Kidney epithelial cell (primary cell): ENCODE data around the gene ALDH3B2. TPM values are rescaled to one million over a fixed set of nuclear protein-coding genes. Genes with fewer than 3 reads are reported as not detected.
"Not testable (repeated sequence)": the region's sequence is repeated elsewhere in the genome, so short reads cannot be mapped to it uniquely, and the experiment has no call there.

Experiments used
- DNase-seq: peaks from one replicate; pipeline ENCODE4 v3.0.0-alpha.2; 2010; ENCODE audit warnings: low read depth
- H3K27me3 ChIP-seq: 2 replicates; pipeline ENCODE4 v1.6.0; 2011; ENCODE audit warnings: low read length; ENCODE audit not compliant: control insufficient read depth, insufficient read depth
- H3K36me3 ChIP-seq: 2 replicates; pipeline ENCODE4 v1.5.1; 2011; ENCODE audit warnings: low read length; ENCODE audit not compliant: control insufficient read depth, insufficient read depth
- H3K4me3 ChIP-seq: 2 replicates; pipeline ENCODE4 v1.5.1; 2011; ENCODE audit warnings: low read depth, mild to moderate bottlenecking, control low read depth, low read length
- CTCF ChIP-seq: IDR thresholded peaks from 2 replicates; pipeline ENCODE4 v1.5.1; 2011; ENCODE audit warnings: mild to moderate bottlenecking, moderate library complexity, low read length, control low read depth, inconsistent platforms; ENCODE audit not compliant: insufficient read depth, poor library complexity, severe bottlenecking
- total RNA-seq: library from RNA; depleted of rRNA; stranded (reverse); fragments of >200 nt; gene quantifications from 2 replicates; pipeline ENCODE4 v1.2.3, GENCODE V29; 2015

The ALDH3B2 gene
- total RNA-seq, 1 donor from 2014 or later: 0.13 TPM

GRCh38 chr11:67663532-67664212 lies 10.8 kb downstream of the ALDH3B2 start:
- DNase-seq: no peak
- H3K36me3 ChIP-seq: no peaks in the 10 kb centered on the region
- H3K4me3 ChIP-seq: no peak overlapping the region
- TF ChIP-seq CTCF: no peak
- H3K27me3 ChIP-seq: peaks cover 11% of the 10 kb centered on the region

DNA sequence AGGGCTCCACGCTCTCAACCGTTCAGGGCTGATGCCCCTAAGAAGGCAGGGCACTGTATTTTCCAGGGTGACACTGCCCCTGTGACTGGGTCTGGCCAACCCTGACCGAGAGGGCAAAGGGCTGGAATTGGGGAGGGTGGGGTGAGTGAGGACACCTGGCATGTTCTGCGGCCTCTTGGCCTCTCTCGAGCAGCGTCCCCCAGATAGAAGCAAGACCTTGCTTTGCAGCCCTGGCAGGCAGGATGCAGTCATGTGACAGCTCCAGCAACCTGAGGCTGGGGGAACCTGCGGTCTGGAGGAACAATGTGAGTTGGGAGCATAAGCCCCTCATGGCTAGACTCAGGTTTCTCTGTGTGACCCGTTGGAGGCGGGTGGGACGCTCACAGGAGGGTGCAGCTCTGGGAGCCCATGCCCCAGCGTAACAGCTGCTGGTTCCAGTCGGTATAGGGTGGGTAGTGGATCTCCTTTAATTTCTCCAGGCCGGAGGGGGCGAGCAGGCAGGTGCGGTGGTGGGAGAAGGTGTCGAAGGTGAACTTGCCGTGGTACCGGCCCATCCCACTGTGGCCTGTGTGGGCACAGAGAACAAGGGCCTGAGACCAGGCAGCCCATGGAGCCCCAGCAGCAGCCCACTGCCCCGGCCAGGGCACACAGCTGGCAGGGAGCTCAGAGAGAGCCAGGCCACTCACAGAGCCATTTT lies 11.4 kb downstream of the ALDH3B2 start:
- DNase-seq: no peak
- Histone ChIP-seq H3K36me3 (no peaks in the 10 kb centered on the region), H3K4me3 (no peak overlapping the region), H3K27me3 (peaks cover 11% of the 10 kb centered on the region)
- no peak for TF ChIP-seq CTCF

DNA sequence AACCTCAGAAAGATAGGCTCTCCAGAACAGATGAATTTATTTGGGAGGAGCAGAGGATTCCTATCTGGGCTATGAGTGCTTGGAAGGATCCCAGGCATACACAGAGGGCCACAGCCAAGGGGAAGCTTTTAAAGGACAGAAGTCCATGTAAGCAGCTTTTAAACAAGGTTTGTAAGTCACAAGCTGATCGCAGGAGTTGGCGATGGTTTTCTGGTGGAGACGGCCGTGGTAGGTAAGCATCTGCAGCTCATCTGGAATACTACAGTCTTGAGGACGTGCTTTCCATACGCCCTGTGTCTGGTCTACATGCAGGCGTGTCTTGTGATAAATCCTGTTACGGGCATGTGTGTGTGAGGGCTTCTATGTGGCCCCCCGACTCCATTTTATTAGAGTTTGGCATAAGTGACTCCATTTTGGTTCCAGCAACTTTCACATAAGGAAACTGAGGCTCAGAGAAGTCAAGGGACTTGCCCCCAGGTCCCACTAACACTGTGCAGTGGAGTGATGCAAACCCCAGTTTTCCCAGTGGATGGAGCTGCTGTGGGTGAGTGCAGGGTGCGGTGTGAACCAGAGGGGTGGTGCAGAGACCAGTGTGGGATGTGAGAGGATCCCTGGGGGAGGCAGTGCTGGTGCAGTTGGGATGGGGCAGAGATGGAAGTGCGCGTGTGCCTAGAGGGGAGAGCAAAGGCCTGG lies 12.1 kb downstream of the ALDH3B2 start:
- peaks cover 11% of the 10 kb centered on the region for H3K27me3 ChIP-seq
- no peaks in the 10 kb centered on the region for H3K36me3 ChIP-seq
- no peak for TF ChIP-seq CTCF
- no peak overlapping the region for H3K4me3 ChIP-seq
- DNase-seq: no peak

GRCh38 chr11:67660752-67661151 lies 13.7 kb downstream of the ALDH3B2 start:
- not testable (repeated sequence) for H3K4me3 ChIP-seq, H3K36me3 ChIP-seq, DNase-seq
- H3K27me3 ChIP-seq: peaks cover 11% of the 10 kb centered on the region

GRCh38 chr11:67659651-67660165 lies 14.7 kb downstream of the ALDH3B2 start:
- H3K36me3 ChIP-seq, H3K4me3 ChIP-seq, DNase-seq: not testable (repeated sequence)
- H3K27me3 ChIP-seq: peaks cover 11% of the 10 kb centered on the region

- no peak for TF ChIP-seq CTCF
- DNase-seq: no peak
Measured at GRCh38 chr11:67657300-67657699, 17.1 kb downstream of the ALDH3B2 start.

More at GRCh38 chr11:67657300-67657699, 17.1 kb downstream of the ALDH3B2 start:
- H3K4me3 ChIP-seq: no peak overlapping the region
- H3K36me3 ChIP-seq: no peaks in the 10 kb centered on the region
- H3K27me3 ChIP-seq: no peaks in the 10 kb centered on the region
